GM19467 (cell line): ENCODE data around the gene ZNF584.
"Not testable (repeated sequence)": the region's sequence is repeated elsewhere in the genome, so short reads cannot be mapped to it uniquely, and the experiment has no call there.

Experiments
- ATAC-seq: cut with Tn5 transposase; IDR thresholded peaks from one replicate; pipeline ENCODE4 v1.9.1; 2021; ENCODE audit warnings: mild to moderate bottlenecking, moderate library complexity; ENCODE audit not compliant: unreplicated experiment

Gene ZNF584

GRCh38 chr19:58408152-58409009 lies at the start of gene ZNF584:
ZNF584 (plus strand) TSS chr19:58408649; CDS start chr19:58409148, 499 bp downstream.
- peak; percentile 91 for ATAC-seq

DNA sequence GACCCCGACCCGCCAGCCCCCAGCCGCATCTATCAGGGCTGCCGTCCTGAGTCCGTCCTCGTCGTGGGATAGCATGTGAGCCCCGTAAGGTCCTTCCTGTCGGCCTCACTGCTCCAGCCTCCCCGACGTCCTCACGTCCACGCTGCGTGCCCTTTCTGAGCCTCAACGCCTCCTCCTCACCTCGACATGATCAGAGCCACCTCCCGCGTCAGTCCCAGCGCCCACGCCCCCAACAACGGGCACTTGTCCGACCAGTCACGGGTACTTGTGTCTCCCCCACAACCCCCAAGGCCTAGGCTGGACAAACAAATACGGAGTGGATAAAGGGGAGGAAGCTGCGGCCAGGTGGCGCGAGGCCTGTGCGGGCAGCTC lies 46.6 kb upstream of the ZNF584 start:
- peak; percentile 22 for ATAC-seq

DNA sequence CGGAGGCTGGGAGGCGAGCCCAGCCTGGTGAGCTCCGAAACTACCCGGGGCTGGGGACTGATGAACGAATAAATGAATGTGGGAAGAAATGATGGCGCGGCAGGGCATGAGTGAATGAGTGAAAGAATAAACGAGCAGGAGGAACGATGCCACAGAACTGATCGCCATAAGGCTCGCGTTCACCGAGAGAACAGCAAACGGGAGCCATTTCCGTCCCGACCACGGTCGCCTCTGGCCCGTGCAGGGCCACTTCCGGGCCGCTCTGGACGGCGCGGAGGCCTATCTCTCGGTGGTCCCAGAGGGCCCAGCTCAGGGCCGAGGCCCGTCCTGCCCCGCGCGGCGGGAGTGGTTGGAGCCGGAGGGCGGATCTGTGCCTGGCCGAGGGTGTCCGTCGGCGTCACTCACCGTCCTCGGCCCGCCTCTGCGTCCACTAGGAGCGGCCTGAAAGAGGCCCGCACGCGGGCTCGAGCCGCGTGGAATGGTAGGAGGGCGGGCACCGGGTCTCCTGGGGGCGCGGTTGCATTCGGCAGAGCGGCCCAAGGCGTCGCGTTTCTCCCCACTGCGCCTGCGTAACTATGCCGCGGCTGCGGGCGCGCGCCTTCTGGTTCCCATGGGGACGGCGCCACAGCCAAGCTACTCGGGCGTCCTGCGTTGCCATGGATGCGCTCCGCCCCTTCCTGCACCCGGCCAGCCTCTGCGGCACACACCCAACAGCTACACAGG lies 46.0 kb upstream of the ZNF584 start, which contains the start of gene ZNF497:
TSS of gene ZNF497 (minus strand) at position 480 of the 723 bp plus-strand sequence. CDS start 5,116 bp downstream, outside the sequence.
- ATAC-seq: peak; percentile 84

DNA sequence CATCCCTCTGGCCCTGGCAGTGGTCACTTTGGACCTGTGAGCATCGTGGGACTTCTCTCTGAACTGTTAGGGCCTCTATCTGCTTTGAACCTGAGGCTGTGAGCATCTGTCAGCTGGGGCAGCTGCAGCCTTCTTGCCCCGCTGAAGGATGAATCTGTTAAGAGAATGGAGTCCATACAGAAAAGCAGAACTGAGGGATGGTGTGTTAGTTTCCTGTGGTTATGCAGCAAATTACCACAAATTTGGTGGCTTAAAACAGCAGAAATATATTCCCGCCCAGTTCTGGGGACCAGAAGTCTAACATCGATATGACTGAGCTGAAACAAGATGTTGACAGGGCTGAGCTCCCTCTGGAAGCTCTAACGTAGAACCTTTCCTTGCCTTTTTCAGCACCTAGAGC lies 44.3 kb upstream of the ZNF584 start:
- no peak for ATAC-seq

- no peak for ATAC-seq
These were observed 41.6 kb upstream of the ZNF584 start for GRCh38 chr19:58366585-58367430.

DNA sequence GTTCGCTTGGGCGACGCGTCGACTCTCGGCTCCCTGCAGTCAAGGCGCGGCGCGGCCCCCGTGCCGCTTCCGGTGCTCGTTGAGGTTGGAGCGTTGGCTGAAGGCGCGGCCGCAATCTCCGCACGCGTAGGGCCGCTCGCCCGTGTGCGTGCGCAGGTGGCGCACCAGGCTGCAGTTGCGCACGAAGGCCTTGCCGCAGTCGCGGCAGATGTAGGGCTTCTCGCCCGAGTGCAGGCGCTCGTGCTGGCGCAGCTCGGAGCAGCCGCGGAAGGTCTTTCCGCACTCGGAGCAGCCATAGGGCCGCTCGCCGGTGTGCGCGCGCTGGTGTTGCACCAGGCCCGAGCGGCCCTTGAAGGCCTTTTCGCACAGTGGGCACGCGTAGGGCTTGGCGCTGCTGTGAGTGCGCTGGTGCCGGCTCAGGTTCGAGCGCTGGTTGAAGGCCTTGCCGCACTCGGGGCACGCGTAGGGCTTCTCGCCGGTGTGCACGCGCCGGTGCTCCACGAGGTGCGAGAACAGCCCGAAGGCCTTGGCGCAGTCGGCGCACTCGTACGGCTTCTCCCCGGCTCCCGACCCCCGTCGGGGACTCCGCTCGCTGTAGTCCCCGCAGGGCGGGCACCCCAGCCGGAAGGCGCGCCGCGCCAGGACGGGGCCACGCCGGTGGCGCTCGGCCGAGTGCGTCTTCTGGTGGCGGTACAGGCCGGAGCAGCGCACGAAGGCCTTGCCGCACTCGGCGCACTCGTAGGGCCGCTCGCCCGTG lies 40.6 kb upstream of the ZNF584 start:
- ATAC-seq: no peak

GRCh38 chr19:58368561-58369360 lies 39.7 kb upstream of the ZNF584 start:
- ATAC-seq: no peak

DNA sequence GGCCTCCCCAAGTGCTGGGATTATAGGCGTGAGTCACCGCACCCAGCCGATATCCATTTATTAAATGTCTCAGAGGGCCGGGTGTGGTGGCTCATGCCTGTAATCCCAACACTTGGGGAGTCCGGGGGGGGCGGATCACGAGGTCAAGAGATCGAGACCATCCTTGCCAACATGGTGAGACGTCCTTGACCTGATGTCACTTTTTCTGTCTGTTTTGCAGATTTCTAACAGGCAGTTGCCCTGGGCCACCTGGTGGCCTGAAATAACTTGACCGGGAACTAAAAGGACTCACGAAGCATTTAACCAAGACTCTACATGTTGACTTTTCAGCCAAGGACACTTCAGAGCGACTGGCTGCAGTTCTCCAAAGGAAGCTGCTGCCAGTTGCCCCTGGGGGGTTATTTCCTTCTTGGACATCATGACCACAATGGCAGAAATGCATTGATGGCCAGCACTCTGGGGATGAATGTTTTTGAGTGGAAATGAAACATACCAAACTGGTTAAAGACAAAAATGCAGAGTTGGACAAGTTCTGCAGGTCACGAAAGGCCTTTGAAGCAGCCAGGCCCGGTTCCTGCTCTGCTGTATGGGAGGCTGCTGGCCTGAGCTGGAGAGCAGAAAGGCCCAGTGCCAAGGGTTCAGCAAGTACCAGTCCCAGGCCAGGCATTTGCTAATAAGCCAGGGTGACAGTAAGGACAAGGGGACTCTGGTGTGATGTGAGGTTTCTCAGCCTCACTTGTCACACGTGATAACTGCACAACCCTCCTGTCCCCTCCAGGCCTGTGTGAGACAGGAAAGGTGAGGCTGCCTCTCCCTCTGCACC lies 35.9 kb upstream of the ZNF584 start:
- no peak for ATAC-seq

- ATAC-seq: no peak
These were observed 34.2 kb upstream of the ZNF584 start for GRCh38 chr19:58374200-58374599.

- ATAC-seq: not testable (repeated sequence)
These were observed 31.7 kb upstream of the ZNF584 start for GRCh38 chr19:58376724-58377123.

GRCh38 chr19:58379246-58379645 lies 29.2 kb upstream of the ZNF584 start:
- no peak for ATAC-seq

DNA sequence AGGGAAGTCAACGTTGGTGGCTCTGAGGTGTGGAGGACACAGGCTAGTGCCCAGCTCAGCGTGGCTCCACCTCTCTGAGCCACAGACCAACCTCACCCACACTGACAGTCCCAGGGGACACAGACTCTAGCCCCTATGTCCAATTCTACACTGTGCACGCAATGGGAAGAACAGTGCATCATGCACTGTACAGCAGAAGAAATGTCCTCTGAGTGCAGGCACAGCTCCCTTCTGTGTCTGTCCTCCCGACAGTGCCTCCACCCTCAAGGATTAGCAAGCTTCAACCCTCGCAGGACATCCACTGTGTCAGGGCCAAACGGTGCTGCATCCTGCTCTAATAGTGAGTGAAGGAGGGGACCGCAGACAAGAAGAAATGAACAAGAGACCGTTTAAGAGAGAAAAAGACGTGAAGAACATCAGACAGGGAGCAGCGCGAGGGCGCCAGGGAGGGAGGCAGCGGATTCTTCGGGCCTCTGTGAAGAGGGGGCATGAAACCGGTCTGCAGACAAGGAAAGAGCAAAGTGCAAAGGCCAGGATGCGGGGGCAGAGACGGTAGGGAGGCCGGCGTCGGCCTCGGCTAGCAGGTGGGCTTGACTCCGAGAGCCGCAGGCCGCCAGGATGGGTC lies 28.3 kb upstream of the ZNF584 start:
- ATAC-seq: no peak

DNA sequence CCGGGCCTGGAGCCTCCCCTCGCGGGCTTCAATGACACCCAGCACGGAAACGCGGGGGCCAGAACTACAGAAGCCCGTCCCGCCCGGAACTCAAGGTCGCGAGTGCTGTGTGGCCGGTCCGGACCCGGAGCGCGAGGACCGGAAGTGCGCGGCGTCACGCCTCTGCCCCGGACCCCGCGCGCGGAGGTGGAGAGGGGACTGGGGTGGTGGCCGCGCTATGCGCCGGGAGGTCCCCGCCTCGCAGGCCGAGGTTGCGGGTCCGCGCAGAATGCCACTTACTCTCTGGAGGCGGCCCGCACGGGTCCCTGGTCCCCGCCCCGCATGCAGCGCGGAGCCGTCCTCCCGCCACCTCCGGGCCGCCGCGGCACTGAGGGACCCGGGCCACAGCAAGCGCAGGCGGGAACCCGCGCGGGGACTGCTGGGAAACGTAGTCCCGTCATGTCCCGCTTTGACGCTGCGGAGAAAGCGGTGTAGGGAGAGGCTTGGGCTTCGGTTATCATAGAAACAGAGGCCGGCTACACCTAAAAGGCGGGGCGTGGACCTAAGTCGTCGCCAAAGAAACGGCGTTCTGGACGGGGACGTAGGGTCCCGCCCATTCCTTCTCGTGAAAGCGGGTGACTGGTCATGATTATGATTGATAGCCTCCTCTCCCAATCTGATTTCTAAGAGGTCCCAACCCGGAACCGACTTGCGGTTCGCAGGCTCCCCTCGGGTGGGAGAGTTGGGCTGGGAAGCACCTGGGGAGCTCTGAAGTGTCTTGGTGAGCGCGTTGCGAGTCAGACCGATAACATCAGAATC lies 27.6 kb upstream of the ZNF584 start, which contains the start of gene ZNF837:
TSS of gene ZNF837 (minus strand) at position 369 of the 798 bp plus-strand sequence. CDS start 11,698 bp downstream, outside the sequence.
- ATAC-seq: peak; percentile 83

DNA sequence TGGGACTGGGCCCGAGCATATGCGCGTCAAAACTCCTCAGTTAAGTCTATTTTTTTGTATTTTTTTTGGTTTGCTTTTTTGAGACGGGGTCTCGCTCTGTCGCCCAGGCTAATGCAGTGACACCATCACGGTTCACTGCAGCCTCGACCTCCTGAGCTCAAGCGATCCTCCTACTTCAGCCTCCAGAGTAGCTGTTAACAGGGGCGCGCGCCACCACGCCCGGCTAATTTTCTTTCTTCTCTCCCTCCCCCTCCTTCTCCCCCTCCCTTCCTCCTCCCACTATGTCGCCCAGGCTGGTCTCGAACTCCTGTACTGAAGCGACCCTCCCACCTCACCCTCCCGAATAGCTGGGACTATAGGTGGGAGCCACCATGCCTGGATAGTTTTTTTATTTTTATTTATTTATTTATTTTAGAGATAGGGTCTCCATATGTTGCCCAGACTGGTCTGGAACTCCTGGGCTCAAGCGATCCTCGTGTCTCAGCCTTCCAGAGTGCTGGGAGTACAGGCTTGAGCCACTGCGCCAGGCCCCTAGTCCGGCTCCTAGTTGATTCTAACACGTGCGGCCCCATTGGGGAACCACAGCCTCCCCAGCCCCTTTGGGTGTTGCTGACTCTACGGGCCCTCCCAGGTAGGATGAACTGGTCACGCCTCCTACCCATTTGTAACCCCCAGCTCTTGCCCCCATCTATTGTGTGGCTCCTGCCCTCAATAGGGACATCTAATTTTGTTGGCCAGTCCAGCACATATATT lies 26.8 kb upstream of the ZNF584 start:
- no peak for ATAC-seq

GRCh38 chr19:58382997-58383603 lies 25.3 kb upstream of the ZNF584 start:
- no peak for ATAC-seq

DNA sequence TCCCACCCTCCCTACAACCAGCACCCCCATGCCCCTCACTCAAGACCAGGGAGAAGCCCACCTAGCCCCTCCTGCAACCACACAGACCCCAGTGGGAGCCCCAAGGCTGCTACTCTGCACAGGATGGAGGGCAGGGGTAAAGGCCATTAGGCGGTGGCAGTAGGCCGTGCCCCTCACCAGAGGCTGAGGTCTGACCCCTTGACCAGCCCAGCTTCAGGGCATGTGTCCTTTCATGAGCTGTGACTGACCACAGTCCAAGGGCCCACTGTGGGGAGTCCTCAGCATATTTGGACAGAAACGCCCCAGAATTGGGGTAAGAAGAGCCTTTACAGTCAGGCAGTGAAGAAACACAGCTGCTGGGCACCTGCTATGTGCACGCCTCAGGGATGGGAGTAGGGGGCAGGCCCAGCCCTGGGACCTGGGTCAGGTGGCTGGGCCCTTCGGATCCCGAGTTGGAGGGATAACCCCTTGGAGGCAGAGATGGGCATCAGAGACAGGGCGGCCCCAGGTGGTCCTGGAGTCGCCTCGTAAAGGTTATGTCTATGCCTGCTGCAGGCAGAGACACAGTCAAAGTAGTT lies 23.0 kb upstream of the ZNF584 start:
- no peak for ATAC-seq
